PC-3 (cell line): Measurements from ENCODE around the gene BBS2.

Source experiments
- CTCF ChIP-seq: fragments of 300-600 bp; sonication (generic); conservative IDR thresholded peaks from 2 replicates; pipeline ENCODE4 v1.5.1; 2017; ENCODE audit warnings: antibody characterized with exemption, low read depth, mild to moderate bottlenecking, low read length
- EZH2 ChIP-seq: fragments of 300-600 bp; sonication (generic); IDR thresholded peaks from one replicate; pipeline ENCODE4 v1.6.1; 2017; ENCODE audit warnings: antibody characterized with exemption, mild to moderate bottlenecking, low read length; ENCODE audit not compliant: unreplicated experiment

DNA sequence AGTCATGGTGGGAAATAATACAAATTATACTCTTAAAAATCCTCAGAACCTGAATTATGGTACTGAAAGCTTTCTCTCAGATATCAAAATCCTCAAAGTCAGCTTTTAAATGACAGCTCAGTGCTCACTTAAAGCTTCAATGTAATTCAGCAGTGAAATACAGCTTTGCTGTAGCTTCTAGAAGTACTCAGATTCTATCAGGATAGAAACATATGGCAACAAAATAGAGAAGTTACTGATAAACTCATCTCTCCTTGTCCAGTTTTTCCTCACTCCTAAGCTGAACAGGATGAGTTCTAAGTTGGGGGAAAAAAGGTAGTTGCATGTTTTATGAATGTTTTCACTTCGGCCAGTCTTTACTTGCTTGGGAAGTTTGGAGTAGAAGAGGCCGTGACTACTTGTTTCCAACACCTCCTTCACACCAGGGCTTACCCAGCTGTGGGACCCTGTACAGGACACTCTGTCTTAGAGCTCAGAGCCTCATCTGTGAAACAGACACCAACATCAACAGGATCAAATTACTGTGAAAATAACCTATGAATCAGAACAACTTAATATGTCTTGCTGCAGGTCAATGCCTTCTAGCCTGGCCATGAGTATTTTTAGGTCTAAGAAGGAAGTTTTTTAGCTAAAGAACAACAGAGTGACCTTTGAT, 38.2 kb downstream of the BBS2 start:
- TF ChIP-seq CTCF: no peak
- TF ChIP-seq EZH2: no peak
